22Rv1 (cell line): Measurements from ENCODE around the gene SYNDIG1.

ENCODE experiments used
- CTCF ChIP-seq: fragments of 450-650 bp; IDR thresholded peaks from 2 replicates; pipeline ENCODE4 v1.5.1; 2017; ENCODE audit warnings: mild to moderate bottlenecking
- ZFX ChIP-seq: fragments of 450-650 bp; IDR thresholded peaks from 2 replicates; pipeline ENCODE4 v1.6.1; 2017; ENCODE audit warnings: antibody characterized with exemption, borderline replicate concordance

- TF ChIP-seq CTCF: no peak
- no peak for TF ChIP-seq ZFX
These were observed 51.6 kb downstream of the SYNDIG1 start for GRCh38 chr20:24521032-24521431.
